Raji (cell line): ENCODE measurements around the gene FHL2.
A peak's percentile ranks its signal among the peaks of the same experiment; 100 is the strongest.

Source experiments
- POLR2A ChIP-seq: IDR thresholded peaks from 2 replicates; pipeline ENCODE4 v1.6.1; 2011; ENCODE audit warnings: low read depth, low read length, control low read depth; ENCODE audit not compliant: insufficient read depth

The FHL2 gene

GRCh38 chr2:105362862-105363591, 35.8 kb downstream of the FHL2 start:
- no peak for TF ChIP-seq POLR2A

DNA sequence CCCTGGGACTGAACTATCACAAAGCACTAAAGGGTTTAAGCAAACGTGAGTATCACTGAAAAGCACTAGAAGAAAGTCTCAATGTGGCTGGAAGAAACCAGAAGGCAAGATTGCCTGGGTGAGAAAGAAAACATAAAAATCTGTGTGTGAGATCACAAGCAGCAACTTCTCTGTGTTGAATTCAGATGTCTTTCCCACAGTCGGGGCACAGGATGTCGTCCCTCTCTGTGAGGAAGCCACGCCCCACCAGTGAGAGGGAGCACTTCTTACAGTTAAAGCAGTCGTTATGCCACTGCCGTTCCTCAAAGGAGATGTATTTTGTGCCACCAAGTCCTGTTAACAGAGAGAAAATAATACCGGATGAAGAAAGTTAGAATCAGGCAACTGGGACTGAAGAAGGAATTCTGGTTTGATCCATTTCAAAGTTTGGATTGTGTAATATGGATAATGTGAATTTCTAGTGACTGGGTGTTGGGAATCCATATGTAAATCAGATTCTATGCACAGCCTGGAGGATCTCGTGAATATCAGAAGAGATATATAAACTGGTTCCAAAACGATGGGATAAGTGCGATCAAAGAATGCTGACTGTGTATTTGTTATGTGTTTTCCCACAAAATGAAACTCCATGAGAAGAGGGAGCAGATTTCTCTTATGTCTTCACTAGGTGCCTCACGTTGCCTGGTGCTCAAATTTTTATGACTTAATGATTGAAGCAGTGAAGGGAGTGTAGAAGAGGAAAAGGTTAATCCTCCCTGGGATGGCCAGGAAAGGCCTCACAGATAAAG, 37.6 kb downstream of the FHL2 start:
- TF ChIP-seq POLR2A = no peak

DNA sequence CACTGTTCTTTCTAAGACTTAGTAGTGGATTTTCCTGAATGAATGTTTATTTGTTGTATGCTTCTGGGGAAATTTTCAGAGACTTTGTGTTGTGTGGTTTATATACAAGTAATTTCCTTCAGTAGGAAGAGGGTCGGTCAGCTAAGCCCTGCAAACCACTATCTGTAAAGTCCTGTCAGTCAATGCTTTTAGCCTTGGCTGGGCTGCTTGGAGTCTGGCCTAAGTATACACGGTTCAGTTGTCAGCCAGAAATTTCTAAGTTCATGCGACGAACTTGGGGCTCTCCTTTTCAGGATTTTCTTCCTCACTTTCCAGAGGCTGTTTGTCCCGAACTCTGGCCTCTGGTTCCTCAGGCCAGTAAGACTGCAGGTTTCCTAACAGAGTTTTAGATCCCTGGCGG, 40.3 kb downstream of the FHL2 start:
- TF ChIP-seq POLR2A = no peak

- no peak for TF ChIP-seq POLR2A
These were observed 41.7 kb downstream of the FHL2 start for GRCh38 chr2:105357122-105357521.

- no peak for TF ChIP-seq POLR2A
These were observed 54.0 kb downstream of the FHL2 start for GRCh38 chr2:105344704-105345345.

DNA sequence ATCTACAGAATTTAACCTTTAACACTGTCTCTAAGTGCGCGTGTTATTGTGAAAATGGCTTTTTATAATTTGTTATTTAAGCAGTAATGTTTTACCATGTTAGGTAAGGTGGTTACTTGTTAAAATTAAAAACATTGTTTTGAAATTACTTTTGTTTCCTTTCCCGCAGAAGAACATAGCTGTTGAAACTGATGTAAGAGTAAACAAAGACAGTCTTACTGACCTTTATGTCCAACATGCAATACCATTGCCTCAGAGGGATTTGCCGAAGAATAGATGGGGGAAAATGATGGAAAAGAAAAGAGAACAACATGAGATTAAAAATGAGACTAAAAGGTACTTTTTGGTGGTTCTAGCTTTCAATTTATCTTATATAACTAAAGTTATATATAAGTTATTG, 59.4 kb downstream of the FHL2 start:
- no peak for TF ChIP-seq POLR2A

- TF ChIP-seq POLR2A = no peak
These were observed 60.8 kb downstream of the FHL2 start for GRCh38 chr2:105338020-105338385.

DNA sequence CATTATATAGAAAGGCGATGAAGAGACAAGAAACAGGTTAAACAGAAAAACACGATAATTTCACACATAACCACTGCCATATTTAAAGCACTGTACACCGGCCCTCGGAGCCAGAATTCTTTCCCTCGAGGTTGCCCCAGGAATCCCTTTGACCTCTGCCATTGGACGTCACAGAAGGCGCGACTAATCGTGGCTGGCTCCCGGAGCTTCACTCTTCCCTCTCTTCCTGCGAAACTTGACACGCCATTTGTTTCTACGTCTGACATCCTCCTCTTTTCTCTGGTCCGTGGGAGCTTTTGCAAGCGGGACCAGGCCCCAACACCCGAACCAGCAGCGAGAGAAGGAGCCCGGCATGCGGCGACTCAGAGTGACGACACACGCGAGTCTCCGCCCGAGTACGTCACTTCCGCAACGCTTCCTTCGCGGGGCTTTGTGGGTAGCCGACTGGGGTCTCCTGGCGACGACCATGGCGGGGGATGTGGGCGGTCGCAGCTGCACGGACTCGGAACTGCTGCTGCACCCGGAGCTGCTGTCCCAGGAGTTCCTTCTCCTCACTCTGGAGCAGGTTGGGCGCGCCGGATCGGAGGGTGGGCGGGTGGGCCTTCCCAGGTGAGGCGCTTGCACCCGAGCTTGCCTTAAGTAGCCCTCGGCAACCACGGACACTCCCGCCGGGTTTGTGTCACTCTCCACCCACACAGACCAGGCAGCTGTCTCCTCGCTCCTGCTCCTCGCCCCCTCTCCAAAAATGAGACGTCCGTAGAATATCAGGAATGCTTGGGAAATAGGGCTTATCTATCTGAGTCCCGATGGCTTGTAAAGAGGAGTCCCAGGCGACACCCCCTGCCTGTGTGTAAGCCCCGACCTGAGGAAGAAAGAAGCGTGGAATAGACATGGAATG, 61.5 kb downstream of the FHL2 start, which contains the start of gene C2orf49:
TSS of gene C2orf49 (plus strand) at position 419 of the 898 bp plus-strand sequence. CDS start at position 467, 48 bp downstream.
- TF ChIP-seq POLR2A = peak; percentile 62

GRCh38 chr2:105336786-105337121, 62.1 kb downstream of the FHL2 start:
- TF ChIP-seq POLR2A = no peak

DNA sequence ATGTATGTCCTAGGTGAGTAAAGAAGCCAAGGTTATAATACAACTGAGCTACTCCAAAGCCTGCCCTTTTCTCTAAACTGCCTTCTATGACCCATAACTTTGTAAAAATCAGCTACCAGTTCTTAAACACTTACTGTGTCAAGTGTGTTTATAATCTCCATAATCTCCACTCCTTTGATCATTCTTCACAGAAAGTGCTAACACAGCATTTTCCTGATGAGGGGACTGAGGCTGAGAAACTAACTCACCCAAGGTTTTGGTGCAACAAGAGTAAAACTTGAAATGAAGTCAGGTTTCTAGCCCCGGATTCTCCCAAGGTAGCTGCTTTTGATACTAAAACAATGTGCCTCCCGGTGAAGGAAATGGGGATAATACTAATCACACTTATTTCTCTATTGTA, 63.4 kb downstream of the FHL2 start:
- no peak for TF ChIP-seq POLR2A

DNA sequence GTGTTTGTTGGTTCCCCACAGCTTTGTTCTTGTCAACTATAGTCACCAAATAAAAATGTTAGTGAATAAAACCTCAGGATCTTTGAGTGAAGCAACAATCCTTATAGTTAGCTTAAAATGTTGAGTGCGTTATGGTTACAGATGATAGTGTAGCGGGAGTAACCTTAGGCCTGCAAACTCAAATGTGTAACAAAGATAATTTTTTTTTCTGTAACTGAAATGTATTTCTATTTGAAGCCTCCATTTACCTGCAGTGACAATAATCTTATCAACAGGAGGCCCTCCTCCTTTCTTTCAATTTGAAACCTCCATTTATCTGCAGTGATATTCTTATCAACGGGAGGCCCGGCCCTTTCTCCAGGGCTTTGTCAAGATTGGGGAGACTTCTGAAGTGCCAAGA, 64.6 kb downstream of the FHL2 start:
- no peak for TF ChIP-seq POLR2A

DNA sequence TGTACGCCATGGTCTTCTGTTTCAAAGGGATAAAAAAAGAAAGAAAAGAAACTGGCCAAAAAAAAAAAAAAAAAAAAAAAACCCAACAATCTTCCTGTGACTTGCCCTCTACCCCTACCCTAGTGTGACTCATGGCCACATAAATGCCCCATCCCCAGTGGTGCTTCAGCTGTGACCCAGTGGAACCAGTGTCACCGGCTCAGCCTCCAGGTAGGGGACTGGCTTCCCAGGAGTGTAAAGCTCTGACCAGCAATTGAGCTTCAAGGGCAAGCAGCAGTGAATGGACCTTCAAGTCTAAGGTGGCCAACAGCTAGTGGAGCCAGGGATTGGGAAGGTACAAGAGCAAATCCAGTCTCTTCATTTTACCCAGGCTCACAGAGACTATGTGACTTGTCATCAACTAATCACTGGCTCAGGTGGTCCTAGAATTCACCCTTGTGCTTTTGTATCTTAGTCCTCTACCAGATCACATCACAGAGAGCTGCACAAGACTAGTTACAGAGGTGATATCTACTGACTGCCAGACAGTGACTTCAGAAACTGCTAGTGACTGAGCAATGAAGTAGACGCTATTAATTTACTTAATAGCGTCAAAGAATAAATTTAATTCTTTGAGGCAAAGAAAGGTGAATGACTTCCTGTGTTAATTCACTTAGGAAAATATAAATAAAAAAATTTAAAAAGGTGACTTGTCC, 68.0 kb downstream of the FHL2 start:
- TF ChIP-seq POLR2A = no peak

DNA sequence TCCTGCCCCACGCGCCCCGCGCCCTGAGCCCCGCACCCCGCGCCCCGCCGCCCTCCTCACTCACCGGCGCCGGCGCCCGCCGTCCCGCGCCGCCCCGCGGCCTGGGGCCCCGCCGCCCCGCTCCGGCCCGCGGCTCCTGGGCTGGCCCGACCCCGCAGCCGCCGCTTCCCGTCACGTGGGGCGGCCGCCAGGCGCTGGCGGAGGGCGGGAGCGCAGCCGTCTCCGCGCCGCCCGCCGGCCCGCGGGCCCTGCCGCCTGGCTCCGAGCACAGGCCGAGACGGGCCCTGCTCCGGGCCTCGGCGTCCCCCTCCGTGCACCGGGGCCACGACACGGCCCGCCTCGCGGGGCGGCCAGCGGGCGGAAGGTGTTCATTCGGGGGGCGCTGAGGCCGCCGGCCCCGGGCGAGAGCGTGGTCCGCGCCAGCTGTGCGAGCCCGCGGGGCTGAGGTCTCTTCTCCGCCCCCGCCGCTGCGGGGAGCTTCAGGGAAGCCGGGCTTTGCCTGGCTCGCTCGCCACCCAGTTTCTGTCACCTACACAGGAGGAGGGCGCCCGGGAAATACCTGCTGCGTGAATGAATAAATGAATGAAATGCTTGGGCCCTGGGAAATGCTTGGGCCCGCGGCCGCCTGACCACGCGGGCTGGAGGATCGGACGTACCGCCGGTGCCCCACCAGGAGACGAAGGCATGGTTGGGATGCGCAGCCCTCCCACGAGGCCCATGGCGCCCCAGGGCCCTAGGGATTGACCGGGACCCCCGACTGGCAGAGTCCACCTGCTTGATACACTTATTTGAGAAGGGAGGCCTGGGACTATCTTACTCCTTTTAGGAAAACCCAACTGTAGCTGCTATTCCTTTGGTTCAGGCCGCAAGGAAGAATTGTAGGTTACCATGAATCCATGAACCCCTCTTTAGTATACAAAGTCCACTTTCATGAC, 69.0 kb downstream of the FHL2 start, which contains the start of gene TGFBRAP1:
TSS of gene TGFBRAP1 (minus strand) at position 175 of the 935 bp plus-strand sequence. CDS start 21,434 bp downstream, outside the sequence.
- peak; percentile 67 for TF ChIP-seq POLR2A
